H1 (cell line): ENCODE data around the gene CMTR2. TPM values are rescaled to one million over a fixed set of nuclear protein-coding genes. Genes with fewer than 3 reads are reported as not detected.

ENCODE experiments used
- CTCF ChIA-PET: fragments of 300-600 bp; sonication (Branson Sonifier 250); formaldehyde crosslinking; loops from one replicate; lab custom pipeline; 2021; ENCODE audit not compliant: partially characterized antibody; lab: Charles Lee
- POLR2A ChIA-PET: fragments of 300-600 bp; sonication (Branson Sonifier 250); formaldehyde crosslinking; loops from one replicate; lab custom pipeline; 2021; ENCODE audit warnings: inconsistent platforms; ENCODE audit not compliant: partially characterized antibody; lab: Charles Lee
- DNase-seq, 2 experiments: peaks; one replicate each; pipeline versions ENCODE4 v3.0.0 to v3.0.0-alpha.2; 2010 to 2022; ENCODE audit warnings: low spot score in 2 of 2, low read depth in 1 of 2, mixed read lengths in 1 of 2
- FAIRE-seq: peaks from 2 replicates; lab custom pipeline; 2011; peaks lifted over from hg19 to GRCh38; lab: Jason Lieb, UNC
- H2AFZ ChIP-seq: 2 replicates; pipeline ENCODE4 v1.8.1; 2012; ENCODE audit warnings: low read length, inconsistent platforms
- H2AK5ac ChIP-seq: 2 replicates; pipeline ENCODE4 v1.6.1; 2013; ENCODE audit warnings: low read depth, low read length
- H2BK120ac ChIP-seq: replicated peaks from 2 replicates; pipeline ENCODE3; 2013; ENCODE audit warnings: low read depth, low read length, inconsistent platforms
- H2BK12ac ChIP-seq: 2 replicates; pipeline ENCODE4 v1.6.1; 2013; ENCODE audit warnings: low read depth, low read length
- H2BK15ac ChIP-seq: 2 replicates; pipeline ENCODE4 v1.6.1; 2013; ENCODE audit warnings: low read length
- H2BK20ac ChIP-seq: 2 replicates; pipeline ENCODE4 v1.6.1; 2013; ENCODE audit warnings: low read length
- H2BK5ac ChIP-seq: 2 replicates; pipeline ENCODE4 v1.6.1; 2013; ENCODE audit warnings: low read depth, low read length
- H3K14ac ChIP-seq: 2 replicates; pipeline ENCODE4 v1.6.1; 2013; ENCODE audit warnings: inconsistent platforms; ENCODE audit not compliant: insufficient read length
- H3K18ac ChIP-seq: 2 replicates; pipeline ENCODE4 v1.6.1; 2013; ENCODE audit warnings: low read length; ENCODE audit errors: extremely low read depth
- H3K23ac ChIP-seq: 2 replicates; pipeline ENCODE4 v1.6.1; 2013; ENCODE audit warnings: inconsistent platforms; ENCODE audit not compliant: insufficient read length
- H3K23me2 ChIP-seq: 2 replicates; pipeline ENCODE4 v1.6.1; 2013; ENCODE audit warnings: low read depth, low read length
- H3K27ac ChIP-seq: 2 replicates; pipeline ENCODE4 v1.6.1; 2011; ENCODE audit warnings: low read depth, low read length, inconsistent platforms
- H3K27me3 ChIP-seq, 4 experiments: replicated peaks in 1 of 4; 1 replicate in 1 of 4; 2 replicates in 3 of 4; pipeline versions ENCODE4 v1.6.1 to v1.8.1; 2011 to 2013; ENCODE audit warnings: low read length in 3 of 4, mild to moderate bottlenecking in 3 of 4, inconsistent platforms in 2 of 4, mixed read lengths in 2 of 4, moderate library complexity in 1 of 4; ENCODE audit not compliant: control insufficient read depth in 3 of 4, insufficient read depth in 3 of 4; ENCODE audit errors: extremely low read depth in 1 of 4
- H3K36me3 ChIP-seq, 4 experiments: 2 replicates each; pipeline versions ENCODE4 v1.6.1 to v1.8.1; 2011 to 2013; ENCODE audit warnings: mild to moderate bottlenecking in 4 of 4, low read length in 3 of 4, moderate library complexity in 2 of 4, control low read depth in 1 of 4, inconsistent platforms in 1 of 4; ENCODE audit not compliant: insufficient read depth in 4 of 4, control insufficient read depth in 2 of 4
- H3K4ac ChIP-seq: replicated peaks from 2 replicates; pipeline ENCODE3; 2013; ENCODE audit warnings: low read length, low read depth, mixed read lengths, inconsistent platforms; ENCODE audit not compliant: insufficient read length
- H3K4me1 ChIP-seq, 4 experiments: replicated peaks in 1 of 4; 1 replicate in 1 of 4; 2 replicates in 3 of 4; pipeline versions ENCODE4 v1.6.1 to v1.8.1; 2011 to 2013; ENCODE audit warnings: low read length in 3 of 4, inconsistent platforms in 2 of 4, mixed read lengths in 1 of 4; ENCODE audit not compliant: insufficient read depth in 4 of 4, control insufficient read depth in 3 of 4
- H3K4me2 ChIP-seq, 2 experiments: 2 replicates each; pipeline versions ENCODE4 v1.6.1 to v1.8.1; 2011 to 2013; ENCODE audit warnings: low read depth in 2 of 2, low read length in 2 of 2, control low read depth in 1 of 2, inconsistent platforms in 1 of 2, mild to moderate bottlenecking in 1 of 2; ENCODE audit not compliant: insufficient read depth in 1 of 2
- H3K4me3 ChIP-seq, 4 experiments: fragments of 200-600, 300-600 bp in 1 of 4; sonication (generic), shearing (Covaris generic), sonication (Bioruptor Twin) in 1 of 4; 2 replicates each; pipeline versions ENCODE4 v1.5.1 to v1.8.1; 2011 to 2016; ENCODE audit warnings: low read length in 4 of 4, low read depth in 3 of 4, control low read depth in 2 of 4, inconsistent platforms in 2 of 4, mild to moderate bottlenecking in 2 of 4, mixed read lengths in 1 of 4, moderate library complexity in 1 of 4; ENCODE audit not compliant: insufficient read depth in 2 of 4; ENCODE audit errors: extremely low read depth in 1 of 4
- H3K56ac ChIP-seq: replicated peaks from 2 replicates; pipeline ENCODE3; 2013; ENCODE audit warnings: low read depth, mild to moderate bottlenecking, mixed read lengths, low read length, inconsistent platforms; ENCODE audit not compliant: insufficient read length
- H3K79me1 ChIP-seq: 2 replicates; pipeline ENCODE4 v1.6.1; 2013; ENCODE audit warnings: low read depth, low read length, control low read depth
- H3K79me2 ChIP-seq, 2 experiments: 2 replicates each; pipeline versions ENCODE4 v1.6.1 to v1.8.1; 2012 to 2013; ENCODE audit warnings: low read length in 2 of 2, mild to moderate bottlenecking in 2 of 2, inconsistent platforms in 1 of 2; ENCODE audit not compliant: insufficient read depth in 2 of 2, control insufficient read depth in 1 of 2
- H3K9ac ChIP-seq, 4 experiments: replicated peaks in 1 of 4; 1 replicate in 1 of 4; 2 replicates in 3 of 4; pipeline versions ENCODE4 v1.6.1 to v1.8.1; 2011 to 2013; ENCODE audit warnings: low read depth in 3 of 4, low read length in 3 of 4, control low read depth in 2 of 4, mild to moderate bottlenecking in 2 of 4, moderate library complexity in 2 of 4, inconsistent platforms in 1 of 4; ENCODE audit errors: extremely low read depth in 1 of 4
- H3K9me3 ChIP-seq, 2 experiments: 2 replicates each; pipeline versions ENCODE4 v1.6.1 to v1.8.1; 2012 to 2013; ENCODE audit warnings: mild to moderate bottlenecking in 2 of 2, moderate library complexity in 2 of 2, control low read depth in 1 of 2, inconsistent platforms in 1 of 2, low read depth in 1 of 2, low read length in 1 of 2, mixed read lengths in 1 of 2; ENCODE audit not compliant: insufficient read depth in 2 of 2
- H4K20me1 ChIP-seq, 2 experiments: replicated peaks in 1 of 2; 2 replicates each; pipeline versions ENCODE3 to v1.8.1; 2011 to 2013; ENCODE audit warnings: inconsistent platforms in 2 of 2, low read length in 2 of 2, mild to moderate bottlenecking in 1 of 2; ENCODE audit not compliant: insufficient read depth in 2 of 2, control insufficient read depth in 1 of 2
- H4K5ac ChIP-seq: 2 replicates; pipeline ENCODE4 v1.6.1; 2013; ENCODE audit warnings: low read length, low read depth, mixed read lengths, inconsistent platforms; ENCODE audit not compliant: insufficient read length
- H4K8ac ChIP-seq: 2 replicates; pipeline ENCODE4 v1.8.0; 2013; ENCODE audit warnings: mild to moderate bottlenecking, moderate library complexity, low read length, inconsistent platforms; ENCODE audit not compliant: insufficient read depth; ENCODE audit errors: extremely low read depth
- H4K91ac ChIP-seq: replicated peaks from 2 replicates; pipeline ENCODE3; 2013; ENCODE audit warnings: low read length, mixed read lengths, inconsistent platforms; ENCODE audit not compliant: insufficient read length
- ASH2L ChIP-seq: fragments of 200-600, 300-600 bp; sonication (generic); IDR thresholded peaks from one replicate; pipeline ENCODE4 v1.7.1; 2017; ENCODE audit warnings: low read length
- EP300 ChIP-seq, 2 experiments: IDR thresholded peaks; 1 replicate in 1 of 2; 2 replicates in 1 of 2; pipeline ENCODE4 v1.6.1; 2011 to 2012; ENCODE audit warnings: low read depth in 2 of 2, low read length in 2 of 2, mild to moderate bottlenecking in 2 of 2, borderline replicate concordance in 1 of 2, inconsistent platforms in 1 of 2, moderate library complexity in 1 of 2
- EZH2 ChIP-seq: fragments of 200-600 bp; sonication (generic); IDR thresholded peaks from 2 replicates; pipeline ENCODE4 v1.7.1; 2012; ENCODE audit warnings: low read depth, mild to moderate bottlenecking, moderate library complexity, low read length, inconsistent platforms; ENCODE audit not compliant: severe bottlenecking
- JUND ChIP-seq: IDR thresholded peaks from 2 replicates; pipeline ENCODE4 v1.6.1; 2011; ENCODE audit warnings: mild to moderate bottlenecking, improper control_type of control experiment, low read length
- KDM4A ChIP-seq: IDR thresholded peaks from one replicate; pipeline ENCODE4 v1.7.1; 2012; ENCODE audit warnings: low read depth, mild to moderate bottlenecking, moderate library complexity, low read length, inconsistent platforms; ENCODE audit not compliant: severe bottlenecking
- POU5F1 ChIP-seq: IDR thresholded peaks from 2 replicates; pipeline ENCODE4 v1.6.1; 2011; ENCODE audit warnings: low read depth, mild to moderate bottlenecking, low read length, moderate library complexity
- RAD21 ChIP-seq, 2 experiments: IDR thresholded peaks in 1 of 2; conservative IDR thresholded peaks in 1 of 2; 2 replicates each; pipeline ENCODE4 v1.6.1; 2011; ENCODE audit warnings: low read depth in 2 of 2, low read length in 2 of 2, improper control_type of control experiment in 1 of 2, inconsistent platforms in 1 of 2, mild to moderate bottlenecking in 1 of 2, moderate library complexity in 1 of 2
- SIN3A ChIP-seq, 2 experiments: IDR thresholded peaks in 1 of 2; conservative IDR thresholded peaks in 1 of 2; 2 replicates each; pipeline ENCODE4 v1.6.1; 2011 to 2012; ENCODE audit warnings: low read length in 2 of 2, improper control_type of control experiment in 1 of 2, low read depth in 1 of 2, mild to moderate bottlenecking in 1 of 2
- SUZ12 ChIP-seq: fragments of 200-600 bp; sonication (generic); IDR thresholded peaks from 2 replicates; pipeline ENCODE4 v1.6.1; 2012; ENCODE audit warnings: mild to moderate bottlenecking, inconsistent platforms, low read length, moderate library complexity, mixed read lengths
- WGBS, 2 experiments: shearing (Covaris generic) in 1 of 2; methylation state at CpG; one replicate each; pipeline versions ENCODE4 v1.1.6 to v1.1.7; 2013 to 2015; ENCODE audit warnings: low lambda C conversion rate in 2 of 2, mixed read lengths in 2 of 2, inconsistent platforms in 1 of 2, low coverage in 1 of 2, missing lambda C conversion rate in 1 of 2; ENCODE audit not compliant: insufficient replicate concordance in 2 of 2, insufficient coverage in 1 of 2, insufficient read length in 1 of 2; ENCODE audit errors: extremely low coverage in 1 of 2, missing lambda C conversion rate in 1 of 2; 5-methylcytosine and 5-hydroxymethylcytosine counted together
- polyA plus RNA-seq, 7 experiments: library from polyadenylated mRNA; depleted of rRNA in 3 of 7; stranded (reverse) in 5 of 7; unstranded in 2 of 7; fragments of >200 nt in 5 of 7; fragments of 200-250 nt in 2 of 7; gene quantifications; 1 replicate in 5 of 7; 2 replicates in 1 of 7; 4 replicates in 1 of 7; pipeline versions ENCODE4 v1.2.1 to v1.2.3, GENCODE V29; 2011 to 2013; ENCODE audit warnings: missing spikeins in 2 of 7, mixed read lengths in 2 of 7
- total RNA-seq: library from RNA; stranded (reverse); fragmentation: NEBNext Ultra II Directional; extraction: Animal tissue kit (Norgen Biotek cat#: 25700); gene quantifications from 2 replicates; pipeline ENCODE4 v1.2.1, GENCODE V29; 2021

The CMTR2 gene
- total and polyA plus RNA-seq, 2 of the 8 experiments (the other 6 are each of a cell fraction or from before 2014, with no cell fraction given) = 8.5 to 12.8 TPM

GRCh38 chr16:71242036-71242435 is 47.2 kb downstream of the CMTR2 start:
- H4K20me1 ChIP-seq = no peaks in the 10 kb centered on the region
- H4K5ac ChIP-seq = no peak overlapping the region
- H3K23ac ChIP-seq = no peak overlapping the region
- peaks cover 1 to 4% of the 10 kb centered on the region in 2 experiments; a peak in 2 of 4 replicates for H3K9me3 ChIP-seq
- no peak overlapping the region for H2BK12ac ChIP-seq
- H2AK5ac ChIP-seq = no peak overlapping the region
- 94% methylated on average over 4 of the region's 4 CpGs; no CpG with 5 or more reads in 1 of the 2 experiments for WGBS, 2 experiments
- no peak overlapping the region for H3K4ac ChIP-seq
- H4K8ac ChIP-seq = no peak overlapping the region
- H2BK15ac ChIP-seq = no peak overlapping the region
- H2BK5ac ChIP-seq = no peak overlapping the region
- no peak overlapping the region for H3K27ac ChIP-seq
- no peaks in the 10 kb centered on the region for H3K79me1 ChIP-seq
- H2BK20ac ChIP-seq = no peak overlapping the region
- no peaks in the 10 kb centered on the region for H3K4me1 ChIP-seq
- H2BK120ac ChIP-seq = no peak overlapping the region
- H3K9ac ChIP-seq = no peak overlapping the region
- ChIA-PET POLR2A (no interaction called here), CTCF (interaction anchor here (1.4 to 5.0 kb wide), 4 partner anchors 8 to 116 kb away, joined by 3 to 35 read pairs (median 4); no protein-coding TSS in a partner anchor)
- no peaks in the 10 kb centered on the region for H3K23me2 ChIP-seq
- FAIRE-seq (no peak), DNase-seq (no peak)
- no peak overlapping the region for H3K14ac ChIP-seq
- no peak overlapping the region for H3K4me2 ChIP-seq
- no peak overlapping the region for H2AFZ ChIP-seq
- H4K91ac ChIP-seq = no peak overlapping the region
- no peak overlapping the region for H3K4me3 ChIP-seq
- H3K18ac ChIP-seq = no peak overlapping the region
- H3K79me2 ChIP-seq = no peaks in the 10 kb centered on the region
- H3K36me3 ChIP-seq = no peaks in the 10 kb centered on the region
- TF ChIP-seq EP300 (IDR thresholded peaks at IDR 0.05; ENCODE audit: borderline replicate concordance in 1 of 2, low read depth in 2 of 2, low read length in 2 of 2) (no peak), SUZ12 (no peak), EZH2 (no peak), POU5F1 (no peak), ASH2L (no peak), JUND (no peak), SIN3A (conservative IDR thresholded peaks at IDR 0.05 in 1 of 2, IDR thresholded peaks at IDR 0.05 in 1 of 2; ENCODE audit: low read depth in 1 of 2, low read length in 2 of 2) (no peak), RAD21 (IDR thresholded peaks at IDR 0.05 in 1 of 2, conservative IDR thresholded peaks at IDR 0.05 in 1 of 2; ENCODE audit: low read depth in 2 of 2, low read length in 2 of 2) (no peak), KDM4A (no peak)
- H3K56ac ChIP-seq = no peak overlapping the region
- no peaks in the 10 kb centered on the region for H3K27me3 ChIP-seq
